Kidney (tissue), 14 donors: Measurements from ENCODE around the gene METTL26. TPM values are rescaled to one million over a fixed set of nuclear protein-coding genes. Genes with fewer than 3 reads are reported as not detected.

Source experiments
- DNase-seq, 5 donors: peaks; one replicate each; pipeline ENCODE4 v3.0.0-alpha.2; 2013 to 2020
- FAIRE-seq: peaks from 2 replicates; lab custom pipeline; 2012; peaks lifted over from hg19 to GRCh38; lab: Jason Lieb, UNC
- H3K27ac ChIP-seq, 2 donors: one replicate each; pipeline ENCODE4 v1.7.0; 2013; ENCODE audit warnings: low read depth in 2 of 2, low read length in 2 of 2, inconsistent platforms in 1 of 2
- H3K27me3 ChIP-seq: one replicate; pipeline ENCODE4 v1.7.1; 2013; ENCODE audit warnings: low read length, inconsistent platforms; ENCODE audit not compliant: control insufficient read depth, insufficient read depth
- H3K36me3 ChIP-seq, 3 donors: one replicate each; pipeline versions ENCODE4 v1.7.0 to v1.7.1; 2013; ENCODE audit warnings: low read length in 3 of 3, control low read depth in 1 of 3, inconsistent platforms in 1 of 3; ENCODE audit not compliant: insufficient read depth in 3 of 3, control insufficient read depth in 2 of 3
- H3K4me1 ChIP-seq, 3 donors: one replicate each; pipeline versions ENCODE4 v1.7.0 to v1.7.1; 2013; ENCODE audit warnings: low read length in 3 of 3, inconsistent platforms in 1 of 3, low read depth in 1 of 3; ENCODE audit not compliant: control insufficient read depth in 2 of 3, insufficient read depth in 2 of 3
- H3K4me3 ChIP-seq, 3 donors: one replicate each; pipeline versions ENCODE4 v1.7.0 to v1.8.1; 2013; ENCODE audit warnings: low read length in 3 of 3, control low read depth in 1 of 3, inconsistent platforms in 1 of 3
- H3K9ac ChIP-seq, 3 donors: one replicate each; pipeline versions ENCODE4 v1.7.0 to v1.7.1; 2013; ENCODE audit warnings: low read length in 3 of 3, control low read depth in 1 of 3, inconsistent platforms in 1 of 3
- H3K9me3 ChIP-seq, 3 donors: one replicate each; pipeline versions ENCODE4 v1.7.0 to v1.7.1; 2013; ENCODE audit warnings: low read length in 3 of 3, control low read depth in 1 of 3, inconsistent platforms in 1 of 3; ENCODE audit not compliant: control insufficient read depth in 2 of 3, insufficient read depth in 1 of 3
- CTCF ChIP-seq: IDR thresholded peaks from 3 replicates; pipeline ENCODE4 v1.5.1; 2012; ENCODE audit warnings: mild to moderate bottlenecking, moderate library complexity, borderline replicate concordance; ENCODE audit not compliant: insufficient read depth; ENCODE audit errors: extremely low read depth
- intact Hi-C: fragments of 100-400 bp; cut with DNase I; formaldehyde crosslinking; loops from one replicate; pipeline ENCODE4 v1.11.1; 2022
- polyA plus RNA-seq: library from polyadenylated mRNA; stranded (reverse); fragments of 350-450 nt; fragmentation: Illumina TruSeq; extraction: RNeasy Lipid Tissue Mini Kit (QIAGEN cat#74804); gene quantifications from one replicate; pipeline ENCODE4 v1.2.3, GENCODE V29; 2014; ENCODE audit warnings: low read depth, low replicate concordance; ENCODE audit not compliant: insufficient read depth
- total RNA-seq: library from RNA; stranded (reverse); fragmentation: NEBNext Ultra II Directional; extraction: Animal tissue kit (Norgen Biotek cat#: 25700); gene quantifications from one replicate; pipeline ENCODE4 v1.2.1, GENCODE V29; 2021
- donor health status: control.
- donor health status: control.
- donor health status: control.
- donor health status: control.
- donor health status: control.
- donor health status: DM: yes; HTN: yes; CAD: no.
- donor health status: Normal renal cell carcinoma (clear cell type).

METTL26 gene
- total and polyA plus RNA-seq, 2 donors from 2014 or later, result 44.2 to 183 TPM

- Histone ChIP-seq H3K27ac (no peak overlapping the region), H3K4me3 (no peak overlapping the region), H3K4me1 (peaks cover 0 to 36% (median 24%) of the 10 kb centered on the region in 3 donors), H3K9ac (no peak overlapping the region), H3K9me3 (no peaks in the 10 kb centered on the region), H3K36me3 (peaks cover 0 to 5% (median 2%) of the 10 kb centered on the region in 3 donors), H3K27me3 (no peaks in the 10 kb centered on the region)
- no peak for TF ChIP-seq CTCF
- FAIRE-seq, result no peak
- intact Hi-C loops, result no loop called here
- DNase-seq, result no peak
These were observed 39.4 kb downstream of the METTL26 start for GRCh38 chr16:596736-597060.

DNA sequence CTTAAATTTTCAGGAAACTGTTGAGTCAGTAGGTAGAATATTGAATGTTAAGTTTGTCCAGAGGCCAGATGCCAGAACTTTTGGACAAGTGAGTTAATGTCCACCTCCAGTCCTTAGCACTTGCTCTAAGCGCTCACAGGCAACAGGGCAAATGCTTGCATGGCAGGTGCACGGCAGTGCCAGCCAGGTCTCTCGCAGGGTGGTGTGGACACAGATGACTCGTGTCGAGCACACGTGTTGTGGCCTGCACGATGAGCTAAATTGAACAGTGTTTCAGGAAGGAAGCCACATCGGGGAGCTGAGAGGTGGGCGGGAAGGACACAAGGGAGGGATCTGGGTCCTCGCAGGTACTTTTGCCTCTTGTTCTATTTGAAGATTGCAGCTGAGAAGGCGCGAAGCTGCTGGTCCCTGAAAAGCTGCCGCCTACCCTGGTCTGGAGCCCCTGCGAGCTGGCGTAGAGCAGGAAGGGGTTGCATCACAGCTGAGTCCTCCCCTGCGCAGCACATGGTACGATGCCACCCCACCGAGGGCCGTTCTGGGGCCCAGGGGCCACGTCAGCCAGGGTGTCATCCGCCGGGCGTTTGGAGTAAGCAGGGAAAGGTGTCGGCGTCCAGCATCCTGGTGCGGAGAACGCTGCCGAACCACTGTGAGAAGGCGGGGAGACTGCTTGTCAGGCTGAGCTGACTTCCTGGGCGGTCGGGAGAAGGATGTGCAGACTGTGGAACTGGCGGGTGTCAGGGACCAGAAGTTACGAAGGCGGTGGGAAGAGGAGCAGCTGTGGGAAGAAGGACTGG is 40.0 kb downstream of the METTL26 start:
- H3K36me3 ChIP-seq, result peaks cover 0 to 5% (median 2%) of the 10 kb centered on the region in 3 donors
- no peaks in the 10 kb centered on the region for H3K9me3 ChIP-seq
- no peak overlapping the region for H3K9ac ChIP-seq
- DNase-seq (peak in 1 of 5 donors; percentile 25), FAIRE-seq (no peak)
- peaks cover under 1 to 40% (median 26%) of the 10 kb centered on the region in 3 donors for H3K4me1 ChIP-seq
- intact Hi-C loops, result no loop called here
- no peak for TF ChIP-seq CTCF
- H3K27me3 ChIP-seq, result no peaks in the 10 kb centered on the region
- peak overlapping the region in 1 of 2 donors; percentile 12 for H3K27ac ChIP-seq
- no peak overlapping the region for H3K4me3 ChIP-seq

GRCh38 chr16:595094-595528 is 41.0 kb downstream of the METTL26 start:
- H3K4me1 ChIP-seq, result peaks cover 6 to 47% (median 30%) of the 10 kb centered on the region in 3 donors
- intact Hi-C loops, result no loop called here
- peaks cover 0 to 5% (median 2%) of the 10 kb centered on the region in 3 donors for H3K36me3 ChIP-seq
- no peaks in the 10 kb centered on the region for H3K27me3 ChIP-seq
- TF ChIP-seq CTCF, result no peak
- no peak for FAIRE-seq
- H3K9me3 ChIP-seq, result no peaks in the 10 kb centered on the region
- no peak overlapping the region for H3K27ac ChIP-seq
- DNase-seq, result peak in 1 of 5 donors; percentile 38
- no peak overlapping the region for H3K4me3 ChIP-seq
- no peak overlapping the region for H3K9ac ChIP-seq
